PC-3 (cell line): Measurements from ENCODE around the gene DISC1. TPM values are rescaled to one million over a fixed set of nuclear protein-coding genes. Genes with fewer than 3 reads are reported as not detected.

Experiments used
- ATAC-seq: fragments of 200-7000 bp; cut with Tn5 transposase; 2 replicates; pipeline ENCODE4 v1.9.1; 2020; ENCODE audit warnings: mild to moderate bottlenecking, moderate library complexity
- Bru-seq: library from RNA; stranded (reverse); fragments of 400-500 nt; gene quantifications from one replicate; lab custom pipeline; 2021; lab: Mats Ljungman, UMichigan
- BruChase-seq, 2 experiments: library from RNA; stranded (reverse); fragments of 400-500 nt; gene quantifications; one replicate each; lab custom pipeline; 2021; lab: Mats Ljungman, UMichigan
- BruUV-seq: library from RNA; stranded (reverse); fragments of 400-500 nt; replicated peaks from 2 replicates; lab custom pipeline; 2021; lab: Mats Ljungman, UMichigan
- CTCF ChIA-PET: fragments of 300-600 bp; sonication (Branson Sonifier 250); formaldehyde crosslinking; loops from one replicate; lab custom pipeline; 2022; ENCODE audit warnings: antibody characterized with exemption; lab: Charles Lee
- POLR2A ChIA-PET: fragments of 300-600 bp; sonication (Branson Sonifier 250); formaldehyde crosslinking; loops from one replicate; lab custom pipeline; 2022; ENCODE audit warnings: antibody characterized with exemption; ENCODE audit not compliant: unreplicated experiment; lab: Charles Lee
- DNase-seq: peaks from one replicate; pipeline ENCODE4 v3.0.0-alpha.2; 2015
- H2AFZ ChIP-seq: fragments of 300-600 bp; sonication (generic); 2 replicates; pipeline ENCODE4 v1.6.0; 2016; ENCODE audit warnings: antibody characterized with exemption, low read length
- H3F3A ChIP-seq: fragments of 300-600 bp; sonication (generic); one replicate; pipeline ENCODE4 v1.6.0; 2017; ENCODE audit warnings: antibody characterized with exemption, low read length, control low read depth, mild to moderate bottlenecking; ENCODE audit not compliant: unreplicated experiment
- H3K27ac ChIP-seq: fragments of 300-600 bp; sonication (generic); 2 replicates; pipeline ENCODE4 v1.5.1; 2016; ENCODE audit warnings: mild to moderate bottlenecking, low read length
- H3K27me3 ChIP-seq: fragments of 300-600 bp; sonication (generic); 2 replicates; pipeline ENCODE4 v1.6.1; 2016; ENCODE audit warnings: low read length, mixed read lengths
- H3K36me3 ChIP-seq: fragments of 300-600 bp; sonication (generic); 2 replicates; pipeline ENCODE4 v1.6.1; 2016; ENCODE audit warnings: low read depth, mixed run types, low read length, mixed read lengths
- H3K4me1 ChIP-seq: fragments of 300-600 bp; sonication (generic); 2 replicates; pipeline ENCODE4 v1.5.1; 2016; ENCODE audit warnings: low read length; ENCODE audit not compliant: insufficient read depth
- H3K4me2 ChIP-seq: fragments of 300-600 bp; sonication (generic); 2 replicates; pipeline ENCODE4 v1.6.0; 2016; ENCODE audit warnings: low read length
- H3K4me3 ChIP-seq: fragments of 300-600 bp; sonication (generic); 2 replicates; pipeline ENCODE4 v1.5.1; 2016; ENCODE audit warnings: mild to moderate bottlenecking, low read length, mixed read lengths
- H3K79me2 ChIP-seq: fragments of 300-600 bp; sonication (generic); 2 replicates; pipeline ENCODE4 v1.6.1; 2017; ENCODE audit warnings: low read length, mixed read lengths
- H3K9ac ChIP-seq: fragments of 300-600 bp; sonication (generic); 2 replicates; pipeline ENCODE4 v1.6.0; 2016; ENCODE audit warnings: mild to moderate bottlenecking, low read length
- H3K9me2 ChIP-seq: fragments of 300-600 bp; sonication (generic); replicated peaks from 2 replicates; pipeline ENCODE4 v1.6.1; 2016; ENCODE audit warnings: mixed run types, low read length, mixed read lengths
- H3K9me3 ChIP-seq: fragments of 300-600 bp; sonication (generic); 2 replicates; pipeline ENCODE4 v1.6.1; 2016; ENCODE audit warnings: low read length, mixed read lengths
- H4K20me1 ChIP-seq: fragments of 300-600 bp; sonication (generic); 2 replicates; pipeline ENCODE4 v1.6.1; 2016; ENCODE audit warnings: low read length, mixed read lengths
- EZH2 ChIP-seq: fragments of 300-600 bp; sonication (generic); IDR thresholded peaks from one replicate; pipeline ENCODE4 v1.6.1; 2017; ENCODE audit warnings: antibody characterized with exemption, mild to moderate bottlenecking, low read length; ENCODE audit not compliant: unreplicated experiment
- EZH2phosphoT487 ChIP-seq: fragments of 300-600 bp; sonication (generic); IDR thresholded peaks from 2 replicates; pipeline ENCODE4 v1.6.1; 2018; ENCODE audit warnings: mild to moderate bottlenecking, antibody characterized with exemption, low read length, borderline replicate concordance
- intact Hi-C: fragments of 100-400 bp; cut with micrococcal nuclease; formaldehyde crosslinking; loops from 2 replicates; pipeline ENCODE4 v1.9.0; 2023
- long read RNA-seq: library from polyadenylated mRNA; unstranded; transcript quantifications from one replicate; pipeline ENCODE4 v2.0.0, GENCODE V29; 2021; ENCODE audit not compliant: unreplicated experiment
- total RNA-seq: library from RNA; depleted of rRNA; stranded (reverse); fragments of >200 nt; gene quantifications from 2 replicates; pipeline ENCODE4 v1.2.3, GENCODE V29; 2014; rRNA removed
- TF ChIP-seq, protein P1 (sequence below): fragments of 300-600 bp; sonication (generic); conservative IDR thresholded peaks from 2 replicates; pipeline ENCODE4 v1.5.1; 2017; ENCODE audit warnings: antibody characterized with exemption, low read depth, mild to moderate bottlenecking, low read length

DISC1 gene
- total RNA-seq (3.4 and 5.1 TPM in 2 replicates), Bru-seq, nascent RNA (percentile 59 among the genes with signal in this experiment), BruChase-seq, experiment 1, labeled RNA remaining after a 6-hour chase (percentile 50 among the genes with signal in this experiment), BruChase-seq, experiment 2, labeled RNA remaining after a 2-hour chase (percentile 57 among the genes with signal in this experiment)
- long read RNA-seq, partial matches to known transcripts, result 1 of 8 reads
- long read RNA-seq, other reads (novel, unspliced or antisense), result 6 of 8 reads

DNA sequence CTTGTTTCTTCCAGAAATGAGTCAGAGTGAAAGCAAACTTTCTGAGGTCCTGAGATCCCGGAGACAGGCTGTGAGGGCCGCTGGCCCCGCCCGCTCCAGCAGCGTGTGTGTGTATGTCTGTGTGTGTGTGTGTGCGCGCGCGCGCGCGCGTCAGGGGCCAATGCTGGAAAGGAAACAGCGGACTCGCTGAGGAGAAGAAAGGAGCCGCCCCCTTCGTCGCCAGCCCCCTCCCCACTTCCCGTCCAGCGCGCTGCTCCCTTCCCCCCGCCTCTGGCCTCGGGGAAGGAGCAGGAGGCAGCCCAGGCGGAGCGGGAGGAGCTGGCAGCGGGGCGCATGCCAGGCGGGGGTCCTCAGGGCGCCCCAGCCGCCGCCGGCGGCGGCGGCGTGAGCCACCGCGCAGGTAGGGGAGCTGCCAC lies at the start of gene DISC1:
Gene DISC1 (plus strand): TSS at position 256 of the 416 bp plus-strand sequence. CDS start 78 bp downstream, at position 334.
- TF ChIP-seq EZH2 (no peak), EZH2phosphoT487 (no peak)
- Histone ChIP-seq H3K9ac (peak within 1 kb of the TSS; percentile 36), H3K4me1 (peaks cover 22% of the 10 kb centered on the region), H3K27ac (no peak within 1 kb of the TSS), H3K79me2 (no peaks in the 10 kb centered on the region), H4K20me1 (no peaks in the 10 kb centered on the region), H2AFZ (peak within 1 kb of the TSS; percentile 98), H3K4me3 (peak within 1 kb of the TSS; percentile 79), H3K27me3 (no peaks in the 10 kb centered on the region; the same call in 1 of the 2 replicates), H3F3A (peaks cover 7% of the 10 kb centered on the region), H3K9me2 (no peaks in the 10 kb centered on the region), H3K9me3 (no peaks in the 10 kb centered on the region), H3K4me2 (peak within 1 kb of the TSS; percentile 96), H3K36me3 (no peaks in the 10 kb centered on the region)
- ATAC-seq (peak; percentile 77), DNase-seq (peak; percentile 97)
- BruUV-seq, result no TSS peak
- intact Hi-C loops, result loop anchor here (2.0 kb wide), 1 partner anchor 1000 kb away; no protein-coding TSS in a partner anchor
- ChIA-PET POLR2A (interaction anchor here (0.6 kb wide), 1 partner anchor 180 kb away, joined by 6 read pairs; no protein-coding TSS in a partner anchor), CTCF (no interaction called here)

DNA sequence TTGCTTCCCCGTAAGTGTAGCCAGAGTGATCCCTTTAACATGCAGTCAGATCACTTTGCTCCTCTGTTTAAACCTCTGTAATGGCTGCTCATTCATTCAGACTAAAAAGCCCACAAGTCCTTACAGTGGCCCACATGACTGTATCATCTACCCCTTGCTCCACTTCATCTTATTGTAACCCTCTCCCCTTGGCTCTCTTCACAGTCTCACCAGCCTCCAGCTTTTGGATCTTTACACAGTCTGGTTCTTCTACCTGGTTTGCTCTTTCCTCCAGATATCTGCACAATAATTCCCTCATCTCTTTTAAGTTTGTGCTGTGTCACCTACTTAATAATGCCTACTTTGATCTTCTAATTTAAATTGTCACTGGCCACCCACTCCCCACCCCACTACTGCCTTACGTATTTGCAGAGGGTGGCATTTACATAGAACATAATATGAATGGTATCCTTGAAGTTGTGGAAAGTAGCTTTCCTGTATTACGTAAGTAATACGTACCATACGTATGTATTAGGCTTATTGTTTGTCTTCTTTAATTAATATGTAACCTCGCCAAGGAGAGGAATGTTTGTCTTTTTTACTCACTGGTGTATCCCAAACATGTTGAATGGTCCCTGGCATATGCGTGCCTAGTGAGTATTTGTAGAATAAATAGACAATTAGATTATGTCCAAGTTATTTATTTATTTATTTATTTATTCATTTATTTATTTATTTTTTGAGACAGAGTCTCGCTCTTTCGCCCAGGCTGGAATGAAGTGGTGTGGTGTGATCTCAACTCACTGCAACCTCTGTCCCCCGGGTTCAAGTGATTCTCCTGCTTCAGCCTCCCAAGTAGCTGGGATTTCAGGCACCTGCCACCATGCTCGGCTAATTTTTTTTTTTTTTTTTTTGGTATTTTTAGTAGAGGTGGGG lies 49.5 kb upstream of the DISC1 start:
- no peak for DNase-seq
- no TSS peak for BruUV-seq
- TF ChIP-seq EZH2phosphoT487 (no peak), EZH2 (no peak)
- TF ChIP-seq, protein P1, sequence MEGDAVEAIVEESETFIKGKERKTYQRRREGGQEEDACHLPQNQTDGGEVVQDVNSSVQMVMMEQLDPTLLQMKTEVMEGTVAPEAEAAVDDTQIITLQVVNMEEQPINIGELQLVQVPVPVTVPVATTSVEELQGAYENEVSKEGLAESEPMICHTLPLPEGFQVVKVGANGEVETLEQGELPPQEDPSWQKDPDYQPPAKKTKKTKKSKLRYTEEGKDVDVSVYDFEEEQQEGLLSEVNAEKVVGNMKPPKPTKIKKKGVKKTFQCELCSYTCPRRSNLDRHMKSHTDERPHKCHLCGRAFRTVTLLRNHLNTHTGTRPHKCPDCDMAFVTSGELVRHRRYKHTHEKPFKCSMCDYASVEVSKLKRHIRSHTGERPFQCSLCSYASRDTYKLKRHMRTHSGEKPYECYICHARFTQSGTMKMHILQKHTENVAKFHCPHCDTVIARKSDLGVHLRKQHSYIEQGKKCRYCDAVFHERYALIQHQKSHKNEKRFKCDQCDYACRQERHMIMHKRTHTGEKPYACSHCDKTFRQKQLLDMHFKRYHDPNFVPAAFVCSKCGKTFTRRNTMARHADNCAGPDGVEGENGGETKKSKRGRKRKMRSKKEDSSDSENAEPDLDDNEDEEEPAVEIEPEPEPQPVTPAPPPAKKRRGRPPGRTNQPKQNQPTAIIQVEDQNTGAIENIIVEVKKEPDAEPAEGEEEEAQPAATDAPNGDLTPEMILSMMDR, result no peak
- CTCF ChIA-PET, result no interaction called here
- ATAC-seq, result no peak
- Histone ChIP-seq H3K36me3 (no peaks in the 10 kb centered on the region), H3K4me1 (no peaks in the 10 kb centered on the region), H3K79me2 (no peaks in the 10 kb centered on the region), H3F3A (no peaks in the 10 kb centered on the region), H2AFZ (no peak overlapping the region), H3K9me3 (no peaks in the 10 kb centered on the region), H3K4me2 (no peak overlapping the region), H3K27me3 (no peaks in the 10 kb centered on the region), H3K27ac (no peak overlapping the region), H3K9ac (no peak overlapping the region), H4K20me1 (no peaks in the 10 kb centered on the region), H3K4me3 (no peak overlapping the region), H3K9me2 (no peaks in the 10 kb centered on the region)
- intact Hi-C loops, result no loop called here
- POLR2A ChIA-PET, result no interaction called here

DNA sequence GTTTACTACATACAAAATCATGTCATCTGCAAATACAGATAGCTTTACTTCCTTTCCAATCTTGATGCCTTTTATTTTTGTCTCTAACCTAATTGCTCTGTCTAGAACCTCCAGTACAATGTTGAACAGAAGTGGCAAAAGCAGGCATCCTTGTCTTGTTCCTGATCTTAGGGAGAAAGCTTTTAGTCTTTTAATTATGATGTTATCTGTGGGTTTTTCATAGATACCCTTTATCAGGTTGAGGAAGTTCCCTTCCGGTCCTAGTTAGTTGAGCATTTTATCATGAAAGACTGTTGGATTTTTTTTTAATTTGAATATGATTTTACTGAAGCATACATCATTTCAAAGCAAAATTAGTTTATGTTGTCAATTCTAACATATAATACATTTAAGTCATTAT lies 45.7 kb upstream of the DISC1 start:
- BruUV-seq, result no TSS peak
- H3K36me3 ChIP-seq, result no peaks in the 10 kb centered on the region
- no peaks in the 10 kb centered on the region for H3K79me2 ChIP-seq
- H3K4me1 ChIP-seq, result peaks cover 4% of the 10 kb centered on the region
- no peak overlapping the region for H3K27ac ChIP-seq
- POLR2A ChIA-PET, result no interaction called here
- ATAC-seq (no peak), DNase-seq (no peak)
- no peak overlapping the region for H2AFZ ChIP-seq
- H3K4me2 ChIP-seq, result no peak overlapping the region
- H4K20me1 ChIP-seq, result no peaks in the 10 kb centered on the region
- H3K9me2 ChIP-seq, result no peaks in the 10 kb centered on the region
- TF ChIP-seq, protein P1, result no peak
- TF ChIP-seq EZH2phosphoT487, result no peak
- no peak for TF ChIP-seq EZH2
- H3K9me3 ChIP-seq, result no peaks in the 10 kb centered on the region
- CTCF ChIA-PET, result no interaction called here
- no peak overlapping the region for H3K9ac ChIP-seq
- no peaks in the 10 kb centered on the region for H3F3A ChIP-seq
- no peak overlapping the region for H3K4me3 ChIP-seq
- H3K27me3 ChIP-seq, result no peaks in the 10 kb centered on the region
- intact Hi-C loops, result loop anchor here (5.0 kb wide), 1 partner anchor 159 kb away; the partner anchor contains the start of gene EGLN1
